ENCODE results near the gene WDFY1.

The WDFY1 gene

DNA sequence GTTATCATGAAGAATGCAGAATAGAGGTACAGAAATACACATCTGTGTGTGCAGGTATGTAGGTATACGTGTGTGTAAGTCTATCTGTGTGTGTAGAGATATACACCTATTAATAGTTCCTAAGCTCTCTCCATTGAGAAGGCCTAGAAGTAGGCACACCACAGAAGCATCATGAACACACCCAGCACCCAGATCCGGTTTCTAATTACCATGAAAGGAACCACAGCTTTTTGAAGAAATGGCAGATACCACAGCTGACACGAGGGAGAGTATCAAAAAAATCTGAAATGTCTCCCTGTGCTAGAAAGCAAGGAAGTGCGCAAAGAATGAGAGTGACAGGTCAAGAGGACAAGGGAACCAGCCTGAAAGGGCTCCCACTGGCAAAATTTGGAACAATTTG is 80.0 kb downstream of the WDFY1 start:
- H3K4me3 ChIP-seq (replicated peaks in 1 of 2; ENCODE audit: low read depth in 2 of 2, low read length in 2 of 2): no peak overlapping the region
- TF ChIP-seq CTCF (IDR thresholded peaks at IDR 0.05; ENCODE audit: low read depth, low read length): no peak
- DNase-seq (ENCODE audit: low read depth in 2 of 2): no peak

- no peak for TF ChIP-seq CTCF (IDR thresholded peaks at IDR 0.05; ENCODE audit: low read depth, low read length)
- H3K4me3 ChIP-seq (replicated peaks in 1 of 2; ENCODE audit: low read depth in 2 of 2, low read length in 2 of 2): no peak overlapping the region
- no peak for DNase-seq (ENCODE audit: low read depth in 2 of 2)
These were observed 81.6 kb downstream of the WDFY1 start for GRCh38 chr2:223863491-223863890.

- H3K4me3 ChIP-seq (replicated peaks in 1 of 2; ENCODE audit: low read depth in 2 of 2, low read length in 2 of 2): no peak overlapping the region
- TF ChIP-seq CTCF (IDR thresholded peaks at IDR 0.05; ENCODE audit: low read depth, low read length): peak; percentile 11
These were observed 84.1 kb downstream of the WDFY1 start for GRCh38 chr2:223860809-223861738.

DNA sequence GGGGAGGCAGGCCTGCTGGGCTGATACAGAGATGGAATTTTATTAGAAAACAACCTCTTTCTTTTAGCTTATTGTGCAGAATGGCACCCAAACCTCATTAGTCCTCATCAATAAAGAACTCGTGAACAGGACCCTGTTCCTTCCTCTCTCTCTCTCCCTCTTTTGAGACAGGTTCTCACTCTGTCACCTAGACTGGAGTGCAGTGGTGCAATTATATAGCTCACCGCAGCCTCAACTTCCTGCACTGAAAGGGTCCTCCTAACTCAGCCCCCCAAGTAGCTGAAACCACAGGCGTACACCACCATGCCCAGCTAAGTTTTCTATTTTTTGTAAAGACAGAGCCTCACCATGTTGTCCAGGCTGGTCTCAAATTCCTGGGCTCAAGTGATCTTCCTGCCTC is 86.1 kb downstream of the WDFY1 start:
- DNase-seq (ENCODE audit: low read depth in 2 of 2): no peak
- no peak for TF ChIP-seq CTCF (IDR thresholded peaks at IDR 0.05; ENCODE audit: low read depth, low read length)
- H3K4me3 ChIP-seq (replicated peaks in 1 of 2; ENCODE audit: low read depth in 2 of 2, low read length in 2 of 2): no peak overlapping the region

More at GRCh38 chr2:223860809-223861738, 84.1 kb downstream of the WDFY1 start:
- DNase-seq (ENCODE audit: low read depth in 2 of 2): peak; percentile 81 to 88

- no peak for TF ChIP-seq CTCF (IDR thresholded peaks at IDR 0.05; ENCODE audit: low read depth, low read length)
- no peak overlapping the region for H3K4me3 ChIP-seq (replicated peaks in 1 of 2; ENCODE audit: low read depth in 2 of 2, low read length in 2 of 2)
- DNase-seq (ENCODE audit: low read depth in 2 of 2): no peak
These were observed 88.6 kb downstream of the WDFY1 start for GRCh38 chr2:223856584-223856983.

DNA sequence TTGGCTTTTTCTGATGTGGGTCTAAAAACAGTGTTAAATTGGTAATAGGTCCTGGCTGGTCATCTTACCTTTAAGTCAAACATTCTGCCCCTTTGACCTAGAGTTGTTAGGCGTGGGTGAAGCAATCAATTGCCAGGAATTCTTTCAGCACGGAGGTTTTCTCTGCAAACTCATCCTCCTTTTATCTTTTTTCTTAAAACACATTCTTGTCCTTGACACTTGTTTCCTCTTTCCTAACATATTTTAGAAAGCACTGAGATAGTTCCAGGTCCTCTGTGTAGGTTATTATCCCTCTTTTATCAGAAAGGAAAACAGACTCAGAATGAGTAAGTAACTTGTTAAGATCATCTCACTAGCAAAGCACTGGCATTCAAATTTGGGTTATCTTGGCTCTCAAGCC is 89.1 kb downstream of the WDFY1 start:
- DNase-seq (ENCODE audit: low read depth in 2 of 2): peak in 1 of 2 donors; percentile 42
- no peak for TF ChIP-seq CTCF (IDR thresholded peaks at IDR 0.05; ENCODE audit: low read depth, low read length)
- no peak overlapping the region for H3K4me3 ChIP-seq (replicated peaks in 1 of 2; ENCODE audit: low read depth in 2 of 2, low read length in 2 of 2)
